ENCODE data around the gene IREB2.

DNA sequence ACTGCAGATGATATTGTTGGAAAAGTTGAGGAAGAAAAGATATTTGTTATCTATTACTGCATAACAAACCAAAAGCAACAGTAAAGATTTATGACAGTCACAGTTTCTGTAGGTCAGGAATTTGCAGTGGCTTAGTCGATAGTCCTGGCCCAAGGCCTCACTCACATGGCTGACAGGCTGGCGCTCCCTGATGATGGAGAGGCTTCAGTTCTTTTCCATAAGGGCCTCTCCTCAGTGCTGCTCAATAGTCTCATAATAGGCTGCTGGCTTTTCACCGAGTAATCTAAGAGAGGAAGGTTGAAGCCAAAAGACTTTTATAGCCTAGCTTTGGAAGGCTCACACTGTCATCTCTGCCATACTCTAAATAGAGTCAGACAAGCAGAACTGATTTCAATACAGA lies 17.7 kb downstream of the IREB2 start:
- no peak for TF ChIP-seq HDAC1 (CRISPR knock-in tag; IDR thresholded peaks at IDR 0.05)
- TF ChIP-seq, protein P1, sequence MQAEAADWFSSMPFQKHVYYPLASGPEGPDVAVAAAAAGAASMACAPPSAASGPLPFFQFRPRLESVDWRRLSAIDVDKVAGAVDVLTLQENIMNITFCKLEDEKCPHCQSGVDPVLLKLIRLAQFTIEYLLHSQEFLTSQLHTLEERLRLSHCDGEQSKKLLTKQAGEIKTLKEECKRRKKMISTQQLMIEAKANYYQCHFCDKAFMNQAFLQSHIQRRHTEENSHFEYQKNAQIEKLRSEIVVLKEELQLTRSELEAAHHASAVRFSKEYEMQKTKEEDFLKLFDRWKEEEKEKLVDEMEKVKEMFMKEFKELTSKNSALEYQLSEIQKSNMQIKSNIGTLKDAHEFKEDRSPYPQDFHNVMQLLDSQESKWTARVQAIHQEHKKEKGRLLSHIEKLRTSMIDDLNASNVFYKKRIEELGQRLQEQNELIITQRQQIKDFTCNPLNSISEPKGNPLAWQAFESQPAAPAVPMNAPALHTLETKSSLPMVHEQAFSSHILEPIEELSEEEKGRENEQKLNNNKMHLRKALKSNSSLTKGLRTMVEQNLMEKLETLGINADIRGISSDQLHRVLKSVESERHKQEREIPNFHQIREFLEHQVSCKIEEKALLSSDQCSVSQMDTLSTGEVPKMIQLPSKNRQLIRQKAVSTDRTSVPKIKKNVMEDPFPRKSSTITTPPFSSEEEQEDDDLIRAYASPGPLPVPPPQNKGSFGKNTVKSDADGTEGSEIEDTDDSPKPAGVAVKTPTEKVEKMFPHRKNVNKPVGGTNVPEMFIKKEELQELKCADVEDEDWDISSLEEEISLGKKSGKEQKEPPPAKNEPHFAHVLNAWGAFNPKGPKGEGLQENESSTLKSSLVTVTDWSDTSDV (CRISPR knock-in tag; IDR thresholded peaks at IDR 0.05): no peak
- TF ChIP-seq, protein P2, sequence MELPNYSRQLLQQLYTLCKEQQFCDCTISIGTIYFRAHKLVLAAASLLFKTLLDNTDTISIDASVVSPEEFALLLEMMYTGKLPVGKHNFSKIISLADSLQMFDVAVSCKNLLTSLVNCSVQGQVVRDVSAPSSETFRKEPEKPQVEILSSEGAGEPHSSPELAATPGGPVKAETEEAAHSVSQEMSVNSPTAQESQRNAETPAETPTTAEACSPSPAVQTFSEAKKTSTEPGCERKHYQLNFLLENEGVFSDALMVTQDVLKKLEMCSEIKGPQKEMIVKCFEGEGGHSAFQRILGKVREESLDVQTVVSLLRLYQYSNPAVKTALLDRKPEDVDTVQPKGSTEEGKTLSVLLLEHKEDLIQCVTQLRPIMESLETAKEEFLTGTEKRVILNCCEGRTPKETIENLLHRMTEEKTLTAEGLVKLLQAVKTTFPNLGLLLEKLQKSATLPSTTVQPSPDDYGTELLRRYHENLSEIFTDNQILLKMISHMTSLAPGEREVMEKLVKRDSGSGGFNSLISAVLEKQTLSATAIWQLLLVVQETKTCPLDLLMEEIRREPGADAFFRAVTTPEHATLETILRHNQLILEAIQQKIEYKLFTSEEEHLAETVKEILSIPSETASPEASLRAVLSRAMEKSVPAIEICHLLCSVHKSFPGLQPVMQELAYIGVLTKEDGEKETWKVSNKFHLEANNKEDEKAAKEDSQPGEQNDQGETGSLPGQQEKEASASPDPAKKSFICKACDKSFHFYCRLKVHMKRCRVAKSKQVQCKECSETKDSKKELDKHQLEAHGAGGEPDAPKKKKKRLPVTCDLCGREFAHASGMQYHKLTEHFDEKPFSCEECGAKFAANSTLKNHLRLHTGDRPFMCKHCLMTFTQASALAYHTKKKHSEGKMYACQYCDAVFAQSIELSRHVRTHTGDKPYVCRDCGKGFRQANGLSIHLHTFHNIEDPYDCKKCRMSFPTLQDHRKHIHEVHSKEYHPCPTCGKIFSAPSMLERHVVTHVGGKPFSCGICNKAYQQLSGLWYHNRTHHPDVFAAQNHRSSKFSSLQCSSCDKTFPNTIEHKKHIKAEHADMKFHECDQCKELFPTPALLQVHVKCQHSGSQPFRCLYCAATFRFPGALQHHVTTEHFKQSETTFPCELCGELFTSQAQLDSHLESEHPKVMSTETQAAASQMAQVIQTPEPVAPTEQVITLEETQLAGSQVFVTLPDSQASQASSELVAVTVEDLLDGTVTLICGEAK (IDR thresholded peaks at IDR 0.05): no peak
- TF ChIP-seq, protein P2 (CRISPR knock-in tag; IDR thresholded peaks at IDR 0.05): no peak
- no peak for TF ChIP-seq TCF12 (IDR thresholded peaks at IDR 0.05)
- no peak for TF ChIP-seq TCF12 (CRISPR knock-in tag; IDR thresholded peaks at IDR 0.05)

All from HepG2 (cell line).